ENCODE measurements around the gene ITPR2.

ITPR2 gene

DNA sequence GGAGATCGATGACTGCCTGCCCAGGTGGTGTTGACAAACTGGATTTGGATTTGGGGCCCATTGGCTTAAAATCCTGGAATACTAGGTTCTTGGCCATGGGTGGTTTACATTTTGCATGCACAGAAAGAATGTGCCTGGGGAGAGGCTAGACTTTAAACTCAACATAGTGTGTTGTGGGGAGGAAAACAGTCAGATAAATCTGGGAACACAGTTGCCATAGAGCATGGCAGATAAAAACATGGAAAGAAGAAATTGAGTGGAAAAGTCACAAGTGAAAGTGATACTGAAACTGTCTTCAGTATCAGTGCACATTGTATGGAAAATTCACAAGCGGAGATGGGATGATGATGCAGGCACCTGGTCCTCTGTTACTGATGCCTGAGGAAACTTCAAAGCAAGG lies 542.4 kb downstream of the ITPR2 start:
- H3K79me2 ChIP-seq (ENCODE audit: low read length): no peaks in the 10 kb centered on the region
- no peak overlapping the region for H3K9ac ChIP-seq (ENCODE audit: low read length)
- H3K4me2 ChIP-seq (ENCODE audit: low read length): no peak overlapping the region
- peaks cover 10% of the 10 kb centered on the region for H3K4me1 ChIP-seq (ENCODE audit: low read length)
- H3K36me3 ChIP-seq (replicated peaks; ENCODE audit: low read depth, low read length): no peaks in the 10 kb centered on the region
- H2AFZ ChIP-seq (ENCODE audit: low read depth, low read length): no peak overlapping the region
- H3K9me3 ChIP-seq (ENCODE audit: insufficient read depth, low read length): no peaks in the 10 kb centered on the region
- no peaks in the 10 kb centered on the region for H4K20me1 ChIP-seq (ENCODE audit: insufficient read depth, low read length)
- H3K4me3 ChIP-seq (ENCODE audit: low read length): no peak overlapping the region
- TF ChIP-seq, protein P1, sequence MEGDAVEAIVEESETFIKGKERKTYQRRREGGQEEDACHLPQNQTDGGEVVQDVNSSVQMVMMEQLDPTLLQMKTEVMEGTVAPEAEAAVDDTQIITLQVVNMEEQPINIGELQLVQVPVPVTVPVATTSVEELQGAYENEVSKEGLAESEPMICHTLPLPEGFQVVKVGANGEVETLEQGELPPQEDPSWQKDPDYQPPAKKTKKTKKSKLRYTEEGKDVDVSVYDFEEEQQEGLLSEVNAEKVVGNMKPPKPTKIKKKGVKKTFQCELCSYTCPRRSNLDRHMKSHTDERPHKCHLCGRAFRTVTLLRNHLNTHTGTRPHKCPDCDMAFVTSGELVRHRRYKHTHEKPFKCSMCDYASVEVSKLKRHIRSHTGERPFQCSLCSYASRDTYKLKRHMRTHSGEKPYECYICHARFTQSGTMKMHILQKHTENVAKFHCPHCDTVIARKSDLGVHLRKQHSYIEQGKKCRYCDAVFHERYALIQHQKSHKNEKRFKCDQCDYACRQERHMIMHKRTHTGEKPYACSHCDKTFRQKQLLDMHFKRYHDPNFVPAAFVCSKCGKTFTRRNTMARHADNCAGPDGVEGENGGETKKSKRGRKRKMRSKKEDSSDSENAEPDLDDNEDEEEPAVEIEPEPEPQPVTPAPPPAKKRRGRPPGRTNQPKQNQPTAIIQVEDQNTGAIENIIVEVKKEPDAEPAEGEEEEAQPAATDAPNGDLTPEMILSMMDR (IDR thresholded peaks at IDR 0.05; ENCODE audit: low read depth, low read length): no peak
- no peak for TF ChIP-seq EZH2phosphoT487 (IDR thresholded peaks at IDR 0.05; ENCODE audit: low read depth)
- no peaks in the 10 kb centered on the region; the same call in 1 of the 2 replicates for H3K27me3 ChIP-seq (ENCODE audit: low read depth, low read length)
- H3K27ac ChIP-seq (ENCODE audit: low read length): no peak overlapping the region

DNA sequence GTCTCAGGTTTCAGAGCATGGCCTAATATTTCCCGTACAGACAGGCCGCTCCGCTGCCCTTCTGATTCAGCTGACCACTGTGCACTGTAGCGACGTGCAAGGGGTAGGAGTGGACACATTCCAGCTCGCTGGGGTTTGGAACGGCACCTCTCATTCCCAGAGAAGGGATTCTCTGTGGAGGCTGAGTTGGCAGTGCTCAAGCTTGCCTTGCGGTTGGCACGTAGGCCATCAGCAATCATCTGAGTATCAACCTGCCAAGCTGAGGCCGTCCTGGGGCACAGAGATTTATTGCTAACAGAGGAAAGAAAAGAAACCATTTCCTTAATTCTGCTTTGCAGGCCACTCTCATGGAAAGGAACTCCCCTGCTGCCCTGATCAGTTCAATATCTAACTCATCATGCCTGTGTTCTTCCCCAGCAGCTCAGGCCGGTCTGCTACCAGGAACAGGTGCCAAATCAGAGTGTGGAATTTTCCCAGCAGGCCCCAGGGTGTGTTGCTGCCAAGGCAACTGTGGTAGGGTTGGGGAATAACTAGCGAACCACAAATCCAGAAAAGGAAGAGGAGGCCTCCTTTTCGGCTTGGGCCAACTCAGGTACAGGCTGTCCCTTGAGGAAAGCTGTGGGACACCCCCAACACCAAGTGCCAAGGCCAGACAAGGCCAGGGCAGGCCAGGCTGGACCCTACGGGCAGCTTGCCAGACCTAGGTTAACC lies 545.2 kb downstream of the ITPR2 start:
- TF ChIP-seq, protein P1 (IDR thresholded peaks at IDR 0.05; ENCODE audit: low read depth, low read length): no peak
- no peak for TF ChIP-seq EZH2phosphoT487 (IDR thresholded peaks at IDR 0.05; ENCODE audit: low read depth)
- Histone ChIP-seq H3K36me3 (replicated peaks; ENCODE audit: low read depth, low read length) (no peaks in the 10 kb centered on the region), H3K4me1 (ENCODE audit: low read length) (peaks cover 10% of the 10 kb centered on the region), H3K9ac (ENCODE audit: low read length) (no peak overlapping the region), H3K9me3 (ENCODE audit: insufficient read depth, low read length) (no peaks in the 10 kb centered on the region), H3K27me3 (ENCODE audit: low read depth, low read length) (peaks cover 4% of the 10 kb centered on the region; the same call in 1 of the 2 replicates), H3K79me2 (ENCODE audit: low read length) (no peaks in the 10 kb centered on the region), H3K27ac (ENCODE audit: low read length) (no peak overlapping the region), H3K4me2 (ENCODE audit: low read length) (no peak overlapping the region), H3K4me3 (ENCODE audit: low read length) (no peak overlapping the region), H4K20me1 (ENCODE audit: insufficient read depth, low read length) (no peaks in the 10 kb centered on the region), H2AFZ (ENCODE audit: low read depth, low read length) (no peak overlapping the region)

Data from OCI-LY3 (cell line).